GM18511 (cell line): ENCODE measurements around the gene SOX1.

ENCODE experiments used
- ATAC-seq: cut with Tn5 transposase; IDR thresholded peaks from one replicate; pipeline ENCODE4 v1.9.1; 2021; ENCODE audit warnings: mild to moderate bottlenecking, moderate library complexity; ENCODE audit not compliant: unreplicated experiment

Gene SOX1

DNA sequence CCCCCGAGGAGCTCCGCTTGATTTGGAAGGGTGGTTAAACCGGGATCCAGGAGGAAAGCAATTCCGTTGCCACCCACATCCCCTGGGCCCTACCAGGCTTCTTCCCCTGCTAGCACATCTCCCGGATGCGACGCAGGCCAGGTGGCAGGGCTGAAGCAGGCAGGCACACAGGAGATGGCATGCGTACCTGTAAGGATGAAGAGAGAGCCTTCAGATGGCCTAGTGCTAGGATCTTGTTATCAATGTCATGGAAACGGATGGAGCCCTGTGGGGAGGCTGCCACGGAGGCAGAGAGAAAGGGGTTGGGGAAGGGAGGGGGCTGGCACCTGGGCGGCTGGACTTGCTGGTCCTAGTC is 8.5 kb upstream of the SOX1 start:
- ATAC-seq = no peak

- no peak for ATAC-seq
Measured at GRCh38 chr13:112058941-112059340, 8.0 kb upstream of the SOX1 start.

DNA sequence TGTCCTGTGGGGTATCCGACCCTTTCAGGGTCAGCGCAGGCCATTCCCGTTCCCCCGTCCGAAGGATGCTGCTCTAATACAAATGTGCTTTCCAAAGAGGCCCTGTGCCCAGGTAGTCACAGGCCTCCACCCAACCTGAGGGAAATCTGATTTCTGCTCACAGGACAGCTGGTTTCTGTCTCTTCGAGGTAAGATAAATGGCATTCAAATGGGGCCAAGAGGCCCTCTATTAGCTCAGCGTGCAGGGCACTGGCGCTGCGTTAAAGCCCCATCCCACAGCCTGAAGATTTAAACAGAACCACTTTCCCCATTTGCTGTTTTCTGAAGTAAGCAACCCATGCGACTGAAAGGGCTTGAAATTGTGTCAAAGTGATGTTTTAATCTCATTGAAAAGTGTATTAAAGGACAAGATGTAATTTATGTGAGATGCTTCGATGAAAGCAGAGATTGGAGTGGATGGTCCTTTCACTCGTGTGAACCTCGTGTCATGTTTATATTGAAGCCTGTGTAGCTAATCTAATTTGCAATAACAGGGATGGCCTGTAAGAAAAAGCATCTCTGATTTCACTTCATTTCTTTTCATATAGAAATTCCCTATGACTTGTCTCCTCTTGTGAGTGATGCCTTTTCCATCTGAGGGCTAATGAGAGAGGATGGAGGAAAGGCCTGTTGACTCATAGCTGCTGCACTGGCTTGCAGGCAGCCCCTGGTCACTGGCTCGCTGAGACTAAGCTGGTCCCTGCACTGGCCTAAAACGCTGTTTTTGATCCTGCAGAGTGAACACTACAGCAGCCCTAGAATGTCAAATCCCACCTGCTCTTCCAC is 7.3 kb upstream of the SOX1 start:
- no peak for ATAC-seq

GRCh38 chr13:112060282-112060830 is 6.6 kb upstream of the SOX1 start:
- no peak for ATAC-seq

DNA sequence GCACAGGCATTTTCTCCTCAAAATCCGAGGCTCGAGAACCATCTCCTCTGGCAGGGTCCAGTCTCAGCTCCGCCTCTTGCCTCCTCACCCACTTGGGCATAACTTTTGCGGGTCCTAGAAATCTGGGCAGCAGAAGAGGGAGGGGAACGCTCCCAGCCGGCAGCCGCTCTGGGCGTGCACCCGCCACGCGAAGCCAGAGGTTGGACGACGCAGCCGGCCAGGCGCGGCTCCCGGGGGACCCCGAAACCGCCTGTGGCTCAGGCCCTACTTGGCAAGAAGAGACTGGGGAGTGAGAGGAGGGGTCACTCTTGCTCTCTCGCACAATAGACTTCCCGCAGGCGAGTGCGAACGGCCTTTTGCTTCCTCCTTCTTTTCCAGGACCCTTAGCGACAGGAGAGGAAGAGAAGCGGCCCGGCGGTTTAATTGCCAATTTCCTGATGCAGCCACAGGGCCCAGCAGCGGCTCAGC is 6.0 kb upstream of the SOX1 start:
- ATAC-seq = no peak

DNA sequence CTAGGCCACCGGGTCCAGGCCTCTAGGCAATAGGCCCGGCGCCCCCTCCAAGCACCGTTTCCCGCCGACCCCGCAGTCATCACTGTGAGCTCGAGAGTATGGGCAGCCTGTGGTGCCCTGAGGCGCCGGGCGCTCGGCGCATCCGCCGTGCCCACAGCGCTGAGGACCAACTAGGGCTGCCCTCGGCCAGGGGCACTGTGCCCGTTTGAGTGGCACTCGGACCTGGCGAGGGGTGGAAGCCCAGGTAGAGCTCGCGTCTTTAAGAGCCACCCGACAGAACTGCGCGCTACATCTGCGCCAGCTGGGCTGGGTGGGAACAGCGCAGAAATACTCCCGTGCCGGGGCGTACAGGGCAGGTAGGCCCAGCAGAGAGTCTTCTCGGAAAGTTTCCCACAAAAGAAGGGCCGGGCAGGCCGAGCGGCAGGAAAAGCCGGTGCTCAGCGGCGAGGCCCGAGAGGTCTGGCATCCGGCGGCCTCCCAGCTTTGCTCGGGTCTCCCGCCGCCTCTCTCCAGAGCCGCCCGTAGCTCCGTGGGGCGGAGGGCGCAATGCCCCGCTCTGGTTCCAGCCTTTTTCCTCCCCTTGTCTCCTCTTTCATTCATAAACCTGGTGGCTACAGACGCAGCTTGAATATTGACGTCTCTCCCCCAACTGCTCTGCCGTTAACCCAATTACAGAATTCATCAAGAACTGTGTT is 5.4 kb upstream of the SOX1 start:
- ATAC-seq = no peak

DNA sequence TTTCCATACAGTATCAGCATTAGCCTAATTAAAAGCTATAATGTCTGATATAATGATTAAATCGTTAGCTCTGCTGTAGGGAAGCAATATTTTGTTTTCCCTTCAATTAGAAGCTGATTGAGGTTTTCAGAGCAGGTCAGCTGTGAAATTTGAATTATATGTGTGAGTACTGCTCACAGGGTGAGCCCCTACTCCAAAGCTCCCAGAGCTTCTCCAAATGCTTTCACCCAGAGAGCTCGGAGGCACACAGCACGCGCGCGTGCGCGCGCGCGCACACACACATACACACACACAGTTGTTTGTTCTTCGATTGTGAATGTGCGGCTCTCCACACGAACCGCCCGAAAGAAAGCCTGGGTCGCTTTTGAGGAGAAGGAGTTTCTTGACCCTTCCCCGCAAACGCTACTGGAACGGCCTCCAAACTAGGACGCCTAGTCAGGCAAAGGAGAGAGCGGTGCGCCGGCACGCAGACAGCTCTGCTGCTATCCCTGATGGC is 4.8 kb upstream of the SOX1 start:
- no peak for ATAC-seq

DNA sequence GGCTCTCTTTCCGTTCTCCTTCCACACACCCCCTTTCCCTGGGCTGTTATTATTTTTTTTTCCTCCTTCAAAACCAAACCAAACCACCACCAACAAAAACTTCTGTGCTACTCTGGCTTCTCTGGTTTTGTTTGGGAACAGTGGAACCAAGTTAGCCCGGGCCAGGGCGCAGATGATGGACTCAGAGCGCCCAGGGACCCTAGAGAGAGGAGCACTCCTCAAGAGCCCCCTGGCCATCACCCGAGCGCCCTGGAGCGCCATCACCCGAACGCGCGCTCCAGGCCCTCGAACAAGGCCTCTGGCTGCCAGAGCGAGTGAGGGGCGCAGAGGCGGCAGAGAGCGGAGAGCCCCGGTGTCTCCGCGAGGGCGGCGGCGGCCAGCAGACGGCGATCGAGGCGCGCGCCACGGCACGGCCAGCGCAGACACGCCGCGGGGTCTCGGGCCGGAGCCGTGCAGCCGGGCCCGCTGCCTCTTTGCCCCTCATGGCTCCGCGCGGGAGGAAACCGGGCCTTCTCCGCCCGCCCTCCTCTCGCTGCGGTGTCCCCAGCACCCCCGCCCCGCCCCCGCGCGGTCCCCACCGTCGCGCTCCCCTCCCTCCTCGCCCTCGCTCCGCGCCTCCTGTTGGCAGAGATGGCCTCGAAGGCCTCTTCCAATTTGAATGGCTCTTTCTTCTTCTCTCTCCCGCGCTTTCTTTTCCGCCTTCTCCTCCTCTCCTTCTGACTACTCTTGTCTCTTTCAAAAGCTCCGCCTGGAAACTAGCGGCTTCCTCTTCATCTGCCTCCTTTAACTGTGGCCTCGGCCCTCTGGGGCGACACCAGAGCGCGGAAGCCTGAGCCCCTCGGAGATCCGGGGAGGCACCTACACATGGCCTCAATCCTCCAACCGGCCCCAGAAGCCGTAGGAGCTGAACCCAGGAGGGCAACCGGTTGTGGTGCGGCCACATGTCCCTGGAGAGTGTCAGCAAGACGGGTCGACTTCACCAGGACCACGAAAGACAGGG is 4.1 kb upstream of the SOX1 start:
- ATAC-seq = no peak

- no peak for ATAC-seq
Measured at GRCh38 chr13:112063807-112064206, 3.1 kb upstream of the SOX1 start.

DNA sequence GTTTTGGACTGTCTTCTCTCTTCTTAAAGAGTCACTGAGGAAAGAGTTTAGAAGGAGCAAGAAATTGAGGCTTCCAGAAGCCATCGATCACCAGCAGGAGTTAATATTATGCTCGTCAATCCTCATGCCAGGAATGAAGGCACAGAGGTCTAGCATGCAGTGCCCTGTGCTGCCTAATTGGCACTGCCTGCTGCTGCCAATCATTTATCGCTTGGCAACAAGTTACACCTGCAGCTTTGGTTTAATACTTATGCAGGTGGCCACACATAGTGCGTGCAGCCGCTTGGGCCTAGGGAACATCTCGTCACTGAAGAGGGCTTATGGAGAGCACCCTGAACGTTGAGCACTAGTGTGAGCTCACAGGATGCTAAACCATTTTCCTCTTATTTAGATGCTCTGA is 2.7 kb upstream of the SOX1 start:
- ATAC-seq = no peak

GRCh38 chr13:112065521-112065866 is 1.5 kb upstream of the SOX1 start:
- no peak for ATAC-seq

- no peak for ATAC-seq
Measured at GRCh38 chr13:112065867-112066623, 904 bp upstream of the SOX1 start.

GRCh38 chr13:112066624-112067004 is 335 bp upstream of the SOX1 start:
- ATAC-seq = no peak

- no peak for ATAC-seq
Measured at GRCh38 chr13:112067871-112068539, 1.1 kb downstream of the SOX1 start.

GRCh38 chr13:112068540-112069060 is 1.7 kb downstream of the SOX1 start:
- no peak for ATAC-seq

DNA sequence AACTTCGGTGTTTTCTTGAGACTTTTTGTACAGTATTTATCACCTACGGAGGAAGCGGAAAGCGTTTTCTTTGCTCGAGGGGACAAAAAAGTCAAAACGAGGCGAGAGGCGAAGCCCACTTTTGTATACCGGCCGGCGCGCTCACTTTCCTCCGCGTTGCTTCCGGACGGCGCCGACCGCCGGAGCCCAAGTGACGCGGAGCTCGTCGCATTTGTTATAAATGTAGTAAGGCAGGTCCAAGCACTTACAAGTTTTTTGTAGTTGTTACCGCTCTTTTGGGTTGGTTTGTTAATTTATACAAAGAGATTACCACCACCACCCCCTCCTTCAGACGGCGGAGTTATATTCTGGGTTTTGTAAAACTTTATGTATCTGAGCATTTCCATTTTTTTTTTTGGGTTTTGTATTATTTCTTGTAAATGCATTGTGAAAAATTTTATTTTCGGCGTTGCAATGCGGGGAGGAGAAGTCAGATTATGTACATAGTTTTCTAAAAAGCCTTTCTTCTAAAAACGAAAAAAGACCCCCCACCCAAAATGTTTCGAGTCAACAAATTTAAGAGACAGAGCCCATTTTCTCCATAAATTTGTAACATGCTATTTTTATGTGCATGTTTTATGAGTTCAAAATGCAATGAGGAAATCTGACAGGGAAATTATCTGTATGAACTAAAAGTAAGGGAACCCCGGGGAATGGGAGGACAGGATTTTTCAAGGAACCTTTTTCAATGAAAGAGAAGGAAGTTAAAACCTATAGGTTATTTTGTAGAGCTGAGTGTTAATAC is 2.3 kb downstream of the SOX1 start:
- ATAC-seq = no peak

DNA sequence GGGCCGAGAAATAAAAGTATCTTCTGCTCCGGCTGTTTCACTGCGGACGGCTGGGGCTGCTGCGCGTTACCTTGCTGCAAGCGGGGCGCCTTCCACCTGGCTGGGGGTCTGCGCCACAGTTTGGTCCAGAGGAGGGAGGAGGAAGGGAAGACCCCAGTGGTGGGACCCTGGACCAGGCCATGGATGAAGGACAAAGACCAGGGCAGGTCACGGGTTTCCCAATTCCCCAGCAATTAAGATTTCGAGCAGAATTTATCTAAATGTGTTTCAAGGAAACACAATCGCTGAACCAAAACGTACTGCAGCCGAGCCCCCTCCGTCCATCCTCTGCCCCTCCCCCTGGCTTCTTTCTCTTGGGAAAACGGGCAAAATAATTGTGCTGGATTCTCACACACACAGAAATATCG is 2.9 kb downstream of the SOX1 start:
- ATAC-seq = no peak

GRCh38 chr13:112071102-112071722 is 4.3 kb downstream of the SOX1 start:
- ATAC-seq = no peak
